ENCODE results near the gene ARID5B.

- TF ChIP-seq CTCF (conservative IDR thresholded peaks at IDR 0.05 in 1 of 2, IDR thresholded peaks at IDR 0.05 in 1 of 2; ENCODE audit: extremely low read depth in 1 of 2, insufficient read depth in 1 of 2, low read depth in 1 of 2, low read length in 2 of 2) (no peak), EZH2 (IDR thresholded peaks at IDR 0.05; ENCODE audit: borderline replicate concordance, low read length) (no peak)
These were observed 102.5 kb downstream of the ARID5B start for GRCh38 chr10:62004042-62004441.

All from mammary epithelial cell (primary cell).